Neuronal stem cell (in vitro differentiated cells): ENCODE results near the gene CPAMD8.
"Not testable (repeated sequence)": the region's sequence is repeated elsewhere in the genome, so short reads cannot be mapped to it uniquely, and the experiment has no call there.

Experiments used
- DNase-seq: peaks from one replicate; pipeline ENCODE4 v3.0.0-alpha.2; 2013; ENCODE audit warnings: low spot score
- H2AFZ ChIP-seq: one replicate; pipeline ENCODE4 v1.6.1; 2013; ENCODE audit warnings: mild to moderate bottlenecking, low read length, inconsistent platforms
- H2AK5ac ChIP-seq: 2 replicates; pipeline ENCODE4 v1.6.1; 2013; ENCODE audit warnings: low read depth, mild to moderate bottlenecking, inconsistent platforms, low read length, moderate library complexity, mixed read lengths
- H2BK120ac ChIP-seq: 2 replicates; pipeline ENCODE4 v1.6.1; 2013; ENCODE audit warnings: low read depth, mild to moderate bottlenecking, inconsistent platforms, low read length, moderate library complexity, mixed read lengths
- H2BK12ac ChIP-seq: one replicate; pipeline ENCODE4 v1.6.1; 2013; ENCODE audit warnings: low read length, inconsistent platforms
- H2BK15ac ChIP-seq: 2 replicates; pipeline ENCODE4 v1.6.1; 2013; ENCODE audit warnings: mild to moderate bottlenecking, low read length, inconsistent platforms, mixed read lengths
- H2BK5ac ChIP-seq: one replicate; pipeline ENCODE4 v1.6.1; 2013; ENCODE audit warnings: inconsistent platforms, mild to moderate bottlenecking, low read length, moderate library complexity
- H3K14ac ChIP-seq: one replicate; pipeline ENCODE4 v1.6.1; 2013; ENCODE audit warnings: low read length, inconsistent platforms
- H3K18ac ChIP-seq: 2 replicates; pipeline ENCODE4 v1.6.1; 2013; ENCODE audit warnings: low read length, inconsistent platforms
- H3K23ac ChIP-seq: 2 replicates; pipeline ENCODE4 v1.6.1; 2013; ENCODE audit warnings: low read depth, mild to moderate bottlenecking, mixed read lengths, low read length, inconsistent platforms; ENCODE audit not compliant: poor library complexity
- H3K27ac ChIP-seq: replicated peaks from 3 replicates; pipeline ENCODE4 v1.5.1; 2013; ENCODE audit warnings: low read length, inconsistent platforms
- H3K27me3 ChIP-seq, 3 experiments: 2 replicates each; pipeline ENCODE4 v1.6.1; 2013; ENCODE audit warnings: low read length in 3 of 3, mild to moderate bottlenecking in 2 of 3, inconsistent platforms in 1 of 3, low read depth in 1 of 3, mixed read lengths in 1 of 3, moderate library complexity in 1 of 3; ENCODE audit not compliant: control insufficient read depth in 3 of 3, insufficient read depth in 3 of 3
- H3K36me3 ChIP-seq, 2 donors: replicated peaks in 1 of 2; 2 replicates each; pipeline ENCODE4 v1.6.1; 2013; ENCODE audit warnings: low read length in 2 of 2; ENCODE audit not compliant: control insufficient read depth in 2 of 2, insufficient read depth in 2 of 2
- H3K4ac ChIP-seq: 2 replicates; pipeline ENCODE4 v1.6.1; 2013; ENCODE audit warnings: inconsistent platforms, mild to moderate bottlenecking, low read length, moderate library complexity
- H3K4me1 ChIP-seq, 2 donors: 1 replicate in 1 of 2; 2 replicates in 1 of 2; pipeline ENCODE4 v1.6.1; 2013; ENCODE audit warnings: low read length in 2 of 2, low read depth in 1 of 2; ENCODE audit not compliant: control insufficient read depth in 2 of 2, insufficient read depth in 1 of 2
- H3K4me2 ChIP-seq: one replicate; pipeline ENCODE4 v1.6.1; 2013; ENCODE audit warnings: mild to moderate bottlenecking, low read length, inconsistent platforms; ENCODE audit not compliant: insufficient read depth, poor library complexity, severe bottlenecking
- H3K4me3 ChIP-seq, 2 donors: 2 replicates each; pipeline ENCODE4 v1.5.1; 2013; ENCODE audit warnings: low read length in 2 of 2, mild to moderate bottlenecking in 2 of 2, inconsistent platforms in 1 of 2, moderate library complexity in 1 of 2
- H3K79me1 ChIP-seq: one replicate; pipeline ENCODE4 v1.6.1; 2013; ENCODE audit warnings: low read depth, mild to moderate bottlenecking, inconsistent platforms, low read length, moderate library complexity
- H3K9ac ChIP-seq: one replicate; pipeline ENCODE4 v1.6.1; 2013; ENCODE audit warnings: mild to moderate bottlenecking, low read depth, low read length, inconsistent platforms; ENCODE audit not compliant: poor library complexity
- H3K9me3 ChIP-seq, 2 donors: replicated peaks in 1 of 2; 2 replicates each; pipeline versions ENCODE3 to v1.6.1; 2013; ENCODE audit warnings: low read length in 2 of 2, mild to moderate bottlenecking in 2 of 2, inconsistent platforms in 1 of 2, low read depth in 1 of 2, mixed read lengths in 1 of 2, moderate library complexity in 1 of 2; ENCODE audit not compliant: control insufficient read depth in 2 of 2, insufficient read depth in 1 of 2
- H4K8ac ChIP-seq: one replicate; pipeline ENCODE4 v1.6.1; 2013; ENCODE audit warnings: low read depth, mild to moderate bottlenecking, inconsistent platforms, low read length, moderate library complexity
- H4K91ac ChIP-seq: one replicate; pipeline ENCODE4 v1.6.1; 2013; ENCODE audit warnings: low read length, low read depth, mild to moderate bottlenecking, inconsistent platforms; ENCODE audit not compliant: poor library complexity
- whole genome bisulfite sequencing, 2 donors: extraction: QIAGEN DNeasy Blood & Tissue Kit; methylation state at CpG; one replicate each; pipeline ENCODE4 v1.1.7; 2013; ENCODE audit warnings: missing lambda C conversion rate in 2 of 2, mixed read lengths in 1 of 2; ENCODE audit not compliant: insufficient read length in 2 of 2, insufficient replicate concordance in 1 of 2; ENCODE audit errors: extremely low coverage in 2 of 2; 5-methylcytosine and 5-hydroxymethylcytosine counted together

Gene CPAMD8

DNA sequence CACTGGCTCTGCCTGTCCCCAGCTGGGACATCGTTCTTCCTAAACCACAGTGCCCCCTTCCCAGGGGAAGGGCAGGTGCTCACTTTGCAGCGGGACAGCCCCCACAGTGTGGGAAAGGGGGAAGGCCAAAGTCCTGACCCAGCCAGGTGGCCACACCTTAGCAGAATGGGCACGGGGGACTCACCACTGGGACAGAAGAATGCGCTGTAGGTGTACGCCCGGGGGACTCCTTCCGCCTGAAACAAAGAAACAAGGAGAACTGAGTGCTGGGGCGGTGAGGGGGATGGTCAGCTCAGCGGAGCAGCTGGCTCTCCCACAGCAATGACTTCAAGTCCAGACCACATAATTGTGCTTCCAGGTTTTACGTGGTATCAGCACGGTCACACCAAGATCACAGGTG lies 88.4 kb downstream of the CPAMD8 start:
- Histone ChIP-seq H3K4ac (no peak overlapping the region), H3K4me3 (no peak overlapping the region), H3K9me3 (peaks cover 2 to 8% of the 10 kb centered on the region in 2 donors), H3K27me3 (no peaks in the 10 kb centered on the region), H3K23ac (no peak overlapping the region), H4K91ac (no peak overlapping the region), H3K9ac (no peak overlapping the region), H3K18ac (no peak overlapping the region), H2BK5ac (peak overlapping the region; percentile 2), H3K36me3 (peaks cover 0 to 3% of the 10 kb centered on the region in 2 donors), H3K14ac (no peak overlapping the region), H3K79me1 (peaks cover 2% of the 10 kb centered on the region), H3K4me1 (no peaks in the 10 kb centered on the region), H2BK12ac (no peak overlapping the region), H2AFZ (no peak overlapping the region), H4K8ac (no peak overlapping the region), H2AK5ac (no peak overlapping the region), H3K4me2 (no peak overlapping the region), H2BK120ac (no peak overlapping the region), H3K27ac (no peak overlapping the region), H2BK15ac (no peak overlapping the region)
- DNase-seq, result no peak
- no CpG with 5 or more reads among the region's 11 CpGs for WGBS, 2 donors

DNA sequence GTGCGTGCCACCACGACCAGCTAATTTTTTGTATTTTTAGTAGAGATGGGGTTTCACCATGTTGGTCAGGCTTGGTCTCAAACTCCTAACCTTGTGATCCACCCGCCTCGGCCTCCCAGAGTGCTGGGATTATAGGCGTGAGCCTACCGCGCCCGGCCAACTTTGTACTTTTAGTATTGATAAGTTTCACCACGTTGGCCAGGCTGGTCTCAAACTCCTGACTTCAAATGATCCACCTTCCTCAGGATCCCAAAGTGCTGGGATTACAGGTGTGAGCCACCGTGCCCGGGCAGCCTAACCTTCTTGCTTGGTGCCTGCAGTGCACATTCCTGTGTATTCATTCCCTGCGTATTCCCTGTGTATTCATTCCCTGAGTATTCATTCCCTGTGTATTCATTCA lies 88.8 kb downstream of the CPAMD8 start:
- no CpG with 5 or more reads among the region's 12 CpGs for WGBS, 2 donors

DNA sequence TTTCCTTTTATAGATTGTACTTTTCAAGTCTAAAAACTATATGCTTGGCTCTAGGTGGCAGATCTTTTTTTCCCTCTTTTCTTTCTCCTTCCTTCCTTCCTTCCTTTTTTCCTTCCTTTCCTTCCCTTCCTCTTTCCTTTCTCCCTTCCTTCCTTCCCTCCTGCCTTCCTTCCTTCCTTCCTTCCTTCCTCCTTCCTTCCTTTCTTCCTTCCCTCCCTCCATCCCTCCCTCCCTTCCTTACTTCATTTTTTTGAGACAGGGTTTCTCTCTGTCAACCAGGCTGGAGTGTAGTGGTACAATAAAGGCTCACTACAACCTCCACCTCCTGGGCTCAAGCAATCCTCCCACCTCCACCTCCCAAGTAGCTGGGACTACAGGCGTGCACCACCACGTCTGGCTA lies 89.7 kb downstream of the CPAMD8 start:
- Histone ChIP-seq H4K91ac (no peak overlapping the region), H3K4me3 (no peak overlapping the region), H3K4ac (no peak overlapping the region), H2BK15ac (no peak overlapping the region), H2BK5ac (no peak overlapping the region), H4K8ac (no peak overlapping the region), H3K36me3 (peaks cover 0 to 3% of the 10 kb centered on the region in 2 donors), H3K9me3 (peaks cover 2 to 8% of the 10 kb centered on the region in 2 donors), H3K79me1 (peaks cover 2% of the 10 kb centered on the region), H3K14ac (no peak overlapping the region), H3K4me2 (no peak overlapping the region), H3K9ac (no peak overlapping the region), H2BK12ac (no peak overlapping the region), H3K27ac (no peak overlapping the region), H2AFZ (no peak overlapping the region), H3K4me1 (no peaks in the 10 kb centered on the region), H3K27me3 (no peaks in the 10 kb centered on the region), H3K23ac (no peak overlapping the region), H3K18ac (no peak overlapping the region), H2AK5ac (no peak overlapping the region), H2BK120ac (no peak overlapping the region)
- WGBS, 2 donors, result no CpG with 5 or more reads among the region's 2 CpGs
- no peak for DNase-seq

More for the DNA sequence above, 88.8 kb downstream of the CPAMD8 start:
- peak overlapping the region; percentile 2 for H2BK5ac ChIP-seq
- H3K36me3 ChIP-seq, H3K14ac ChIP-seq, H3K4me2 ChIP-seq, H3K18ac ChIP-seq, H3K4ac ChIP-seq, H3K4me3 ChIP-seq, H4K8ac ChIP-seq, H2BK12ac ChIP-seq, DNase-seq, H3K27ac ChIP-seq, H2AK5ac ChIP-seq, H3K79me1 ChIP-seq, H2AFZ ChIP-seq, H2BK15ac ChIP-seq, H3K27me3 ChIP-seq, H2BK120ac ChIP-seq, H3K23ac ChIP-seq, H3K9ac ChIP-seq, H4K91ac ChIP-seq, H3K9me3 ChIP-seq, H3K4me1 ChIP-seq: not testable (repeated sequence)

DNA sequence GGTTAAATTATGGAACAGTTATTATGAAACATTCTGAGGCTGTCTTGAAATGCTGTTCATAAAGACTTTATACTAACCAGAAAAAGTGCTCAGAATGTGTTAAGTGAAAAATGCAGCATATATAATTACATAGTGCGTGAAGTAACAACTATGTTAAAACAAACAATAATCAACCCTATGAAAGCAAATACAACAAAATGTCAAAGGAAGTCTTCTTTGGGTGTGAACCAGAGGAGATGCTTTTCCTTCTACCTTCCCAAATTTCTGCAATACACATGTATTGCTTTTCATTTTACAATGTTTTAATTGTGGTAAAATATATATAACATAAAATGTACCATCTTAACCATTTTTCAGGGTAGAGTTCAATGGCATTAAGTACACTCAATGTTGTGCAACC lies 92.1 kb downstream of the CPAMD8 start:
- Histone ChIP-seq H4K8ac (no peak overlapping the region), H2BK120ac (no peak overlapping the region), H3K27ac (no peak overlapping the region), H3K9me3 (peaks cover 3 to 8% of the 10 kb centered on the region in 2 donors), H3K27me3 (no peaks in the 10 kb centered on the region), H2BK5ac (no peak overlapping the region), H2BK15ac (no peak overlapping the region), H3K79me1 (peaks cover 7% of the 10 kb centered on the region), H3K4me3 (no peak overlapping the region), H4K91ac (no peak overlapping the region), H3K4me1 (no peaks in the 10 kb centered on the region), H3K4me2 (no peak overlapping the region), H3K18ac (no peak overlapping the region), H3K9ac (no peak overlapping the region), H3K14ac (no peak overlapping the region), H3K36me3 (peaks cover 0 to 3% of the 10 kb centered on the region in 2 donors), H2AFZ (no peak overlapping the region), H2AK5ac (no peak overlapping the region), H3K4ac (no peak overlapping the region), H2BK12ac (no peak overlapping the region), H3K23ac (no peak overlapping the region)
- no peak for DNase-seq
- WGBS, 2 donors, result no CpG with 5 or more reads among the region's 1 CpG
